ENCODE results near the gene BOLA3.
"Not testable (repeated sequence)": the region's sequence is repeated elsewhere in the genome, so short reads cannot be mapped to it uniquely, and the experiment has no call there.

The BOLA3 gene

GRCh38 chr2:74149570-74150319, 2.0 kb upstream of the BOLA3 start:
- no peak for DNase-seq (ENCODE audit: extremely low read depth in 1 of 2, low read depth in 1 of 2)

GRCh38 chr2:74149247-74149525, 1.5 kb upstream of the BOLA3 start:
- DNase-seq (ENCODE audit: extremely low read depth in 1 of 2, low read depth in 1 of 2), result no peak

GRCh38 chr2:74148457-74149246, 940 bp upstream of the BOLA3 start:
- no peak for DNase-seq (ENCODE audit: extremely low read depth in 1 of 2, low read depth in 1 of 2)

GRCh38 chr2:74146929-74147726, 584 bp downstream of the BOLA3 start:
- peak; percentile 7 to 43 for DNase-seq (ENCODE audit: extremely low read depth in 1 of 2, low read depth in 1 of 2)

GRCh38 chr2:74142340-74142739, 5.4 kb downstream of the BOLA3 start:
- DNase-seq (ENCODE audit: extremely low read depth in 1 of 2, low read depth in 1 of 2), result no peak

- no peak for DNase-seq (ENCODE audit: extremely low read depth in 1 of 2, low read depth in 1 of 2)
These were observed 8.9 kb downstream of the BOLA3 start for GRCh38 chr2:74138600-74139323.

- no peak for DNase-seq (ENCODE audit: extremely low read depth in 1 of 2, low read depth in 1 of 2)
These were observed 9.8 kb downstream of the BOLA3 start for GRCh38 chr2:74137651-74138599.

GRCh38 chr2:74131901-74132300, 15.8 kb downstream of the BOLA3 start:
- no peak for DNase-seq (ENCODE audit: extremely low read depth in 1 of 2, low read depth in 1 of 2)

GRCh38 chr2:74130211-74130995, 17.3 kb downstream of the BOLA3 start:
- DNase-seq (ENCODE audit: extremely low read depth in 1 of 2, low read depth in 1 of 2), result no peak

- no peak for DNase-seq (ENCODE audit: extremely low read depth in 1 of 2, low read depth in 1 of 2)
These were observed 19.5 kb downstream of the BOLA3 start for GRCh38 chr2:74128206-74128605.

- DNase-seq (ENCODE audit: extremely low read depth in 1 of 2, low read depth in 1 of 2), result not testable (repeated sequence)
These were observed 23.8 kb downstream of the BOLA3 start for GRCh38 chr2:74123955-74124354.

GRCh38 chr2:74121846-74122245, 25.9 kb downstream of the BOLA3 start:
- not testable (repeated sequence) for DNase-seq (ENCODE audit: extremely low read depth in 1 of 2, low read depth in 1 of 2)

GRCh38 chr2:74119912-74120825, 27.5 kb downstream of the BOLA3 start:
- DNase-seq (ENCODE audit: extremely low read depth in 1 of 2, low read depth in 1 of 2), result peak; percentile 75 to 79

GRCh38 chr2:74119339-74119738, 28.4 kb downstream of the BOLA3 start:
- DNase-seq (ENCODE audit: extremely low read depth in 1 of 2, low read depth in 1 of 2), result no peak

GRCh38 chr2:74111380-74111779, 36.3 kb downstream of the BOLA3 start:
- DNase-seq (ENCODE audit: extremely low read depth in 1 of 2, low read depth in 1 of 2), result no peak

- no peak for DNase-seq (ENCODE audit: extremely low read depth in 1 of 2, low read depth in 1 of 2)
These were observed 37.2 kb downstream of the BOLA3 start for GRCh38 chr2:74110537-74110936.

- no peak for DNase-seq (ENCODE audit: extremely low read depth in 1 of 2, low read depth in 1 of 2)
These were observed 38.2 kb downstream of the BOLA3 start for GRCh38 chr2:74109551-74109950.

GRCh38 chr2:74107071-74107470, 40.6 kb downstream of the BOLA3 start:
- no peak for DNase-seq (ENCODE audit: extremely low read depth in 1 of 2, low read depth in 1 of 2)
